HG03139 (cell line): Measurements from ENCODE around the gene ABHD16A.
"Not testable (repeated sequence)": the region's sequence is repeated elsewhere in the genome, so short reads cannot be mapped to it uniquely, and the experiment has no call there.

ENCODE experiments used
- ATAC-seq: cut with Tn5 transposase; IDR thresholded peaks from one replicate; pipeline ENCODE4 v1.9.1; 2021; ENCODE audit not compliant: unreplicated experiment

The ABHD16A gene

DNA sequence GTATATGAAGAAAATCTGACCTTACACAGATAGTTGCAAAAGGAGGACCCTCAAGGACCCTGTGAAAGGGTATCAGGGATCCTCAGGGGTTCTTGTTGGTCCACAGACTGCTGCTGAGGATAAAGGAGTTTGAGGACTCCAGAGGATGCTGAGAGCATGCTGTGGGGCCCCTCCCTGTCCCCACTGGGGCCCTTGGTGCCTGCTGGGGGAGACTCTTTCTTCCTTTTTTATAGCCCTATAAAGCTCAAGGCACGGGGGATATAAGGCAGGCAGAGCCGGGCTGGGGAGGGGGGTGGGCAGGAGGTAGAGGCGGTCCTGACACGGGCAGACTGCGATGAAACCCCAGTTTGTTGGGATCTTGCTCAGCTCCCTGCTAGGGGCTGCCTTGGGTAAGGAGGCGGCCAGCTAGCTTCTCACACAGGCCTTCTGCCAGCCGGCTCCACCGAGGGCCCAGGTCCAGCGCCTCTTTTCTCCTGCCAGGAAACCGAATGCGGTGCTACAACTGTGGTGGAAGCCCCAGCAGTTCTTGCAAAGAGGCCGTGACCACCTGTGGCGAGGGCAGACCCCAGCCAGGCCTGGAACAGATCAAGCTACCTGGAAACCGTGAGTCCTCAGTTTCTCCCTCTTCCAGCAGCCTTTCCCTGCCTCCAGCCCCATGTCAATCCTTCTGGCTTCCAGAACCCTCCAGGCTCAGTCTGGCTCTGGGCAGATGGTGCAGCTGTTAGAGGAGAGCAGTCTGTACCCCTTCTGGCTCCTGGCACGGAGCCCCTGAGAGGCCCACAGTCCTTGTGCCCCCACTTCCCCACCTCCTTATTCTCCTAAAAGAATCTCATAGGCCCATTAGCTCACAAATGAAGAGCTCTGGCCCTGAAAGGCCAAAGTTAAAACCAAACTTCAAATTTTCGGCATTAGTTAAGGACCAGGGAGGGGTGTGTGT is 12.2 kb upstream of the ABHD16A start, which contains the start of gene LY6G6D:
TSS of gene LY6G6D (plus strand) at position 327 of the 937 bp plus-strand sequence. CDS start at position 335, 8 bp downstream.
- ATAC-seq = no peak

DNA sequence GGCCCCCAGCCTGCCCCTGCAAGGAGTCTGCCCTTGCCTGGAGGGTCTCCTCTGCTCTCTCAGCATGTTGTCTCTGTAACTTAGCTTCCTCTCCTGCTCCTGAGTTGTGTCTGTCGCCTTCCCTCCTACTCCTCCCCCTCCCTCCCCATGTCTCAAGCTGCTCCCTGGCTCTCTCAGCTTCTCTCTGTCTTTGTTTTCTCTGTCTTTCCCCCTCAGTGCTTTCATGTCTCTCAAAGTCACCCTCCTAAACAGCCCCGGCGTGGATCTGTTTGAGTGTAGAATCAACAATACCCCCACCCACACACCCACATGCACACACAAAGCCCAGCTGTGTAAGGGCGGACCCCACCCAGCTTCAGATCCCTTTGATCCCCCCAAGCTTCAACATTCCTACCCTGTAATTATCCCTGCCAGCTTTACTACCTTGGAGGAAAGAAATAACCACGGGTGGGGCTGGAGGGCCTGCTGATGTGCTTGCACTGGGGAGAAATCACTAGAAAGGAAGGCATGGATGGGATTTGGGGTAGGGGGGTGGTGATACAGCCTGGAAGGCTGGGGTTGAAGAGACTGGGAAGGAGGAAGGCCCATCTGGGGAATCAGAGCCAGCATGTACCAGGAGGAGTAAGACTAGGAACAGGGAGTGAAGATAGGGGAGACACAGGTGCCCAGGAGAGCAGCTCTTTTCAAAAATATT is 11.0 kb upstream of the ABHD16A start:
- no peak for ATAC-seq

GRCh38 chr6:31713465-31713864 is 10.3 kb upstream of the ABHD16A start:
- no peak for ATAC-seq

DNA sequence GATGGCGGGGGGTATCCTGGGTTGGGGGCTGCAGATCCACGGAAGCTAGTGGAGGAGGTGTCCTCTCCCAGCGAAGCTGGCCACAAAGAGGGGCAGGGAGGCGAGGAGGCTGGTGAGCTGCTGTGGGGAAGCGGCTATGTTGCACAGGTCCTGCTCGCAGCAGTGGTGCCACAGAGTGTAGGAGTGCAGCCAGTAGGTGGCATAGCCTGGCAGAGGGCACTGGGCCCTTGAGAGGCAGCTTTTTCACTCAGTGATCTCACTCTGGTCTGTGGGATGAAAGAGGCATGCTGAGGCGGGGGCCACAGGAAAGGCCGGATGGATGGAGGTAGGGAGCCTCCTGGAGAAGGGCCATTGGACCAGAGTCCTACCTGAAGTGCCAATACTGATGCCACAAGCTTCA is 9.2 kb upstream of the ABHD16A start:
- no peak for ATAC-seq

DNA sequence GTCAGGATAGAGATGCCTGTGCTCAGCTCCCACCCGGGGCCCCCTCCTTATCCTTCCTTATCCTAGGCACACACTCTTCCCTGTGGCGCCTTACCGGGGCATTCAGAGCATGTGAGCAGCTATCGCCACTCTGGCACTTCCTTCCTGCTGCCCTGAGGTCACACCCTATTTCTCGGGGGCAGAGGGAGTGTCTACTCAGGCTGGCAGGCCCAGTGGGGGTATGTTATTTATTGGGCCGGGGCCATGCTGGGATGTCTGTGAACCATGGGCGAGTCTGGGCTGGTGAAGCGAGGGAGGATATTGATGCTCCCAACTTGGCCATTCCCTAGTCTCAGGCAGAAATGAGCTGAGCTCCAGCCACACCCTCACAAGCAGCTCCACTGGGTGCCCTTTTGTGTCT is 8.1 kb upstream of the ABHD16A start:
- ATAC-seq = no peak

DNA sequence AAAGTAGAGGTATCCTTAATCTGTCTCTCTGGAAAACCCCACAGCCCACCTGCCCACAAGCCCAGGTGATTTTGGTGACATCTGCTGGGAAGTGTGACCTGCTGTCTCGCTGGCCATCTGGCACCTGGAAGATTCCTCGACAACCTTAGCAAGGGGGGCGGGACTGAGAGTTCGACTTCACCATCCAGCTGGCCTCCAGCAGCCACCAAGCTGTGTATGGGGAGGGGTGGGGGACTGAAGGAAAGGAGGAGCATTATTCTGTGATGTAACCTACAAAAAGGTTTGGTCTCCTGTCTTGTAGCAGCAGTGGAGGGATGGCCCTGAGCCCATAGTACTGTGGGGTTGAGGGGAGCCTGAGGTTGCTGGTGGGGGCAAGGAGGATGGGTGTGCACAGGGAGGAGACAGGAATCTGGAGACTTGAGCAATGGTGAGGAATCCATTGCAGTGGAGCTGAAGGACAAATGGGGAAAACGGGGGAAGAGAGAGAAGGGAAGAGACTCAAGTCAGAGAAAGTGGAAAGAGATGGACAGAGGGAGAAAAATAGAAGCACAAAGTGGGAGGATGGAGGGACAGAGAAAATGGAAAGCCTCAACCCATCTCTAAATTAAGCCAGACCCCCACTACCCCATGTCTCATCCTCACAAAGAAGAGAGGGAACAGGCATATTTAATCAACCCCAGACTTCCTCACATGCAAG is 7.5 kb upstream of the ABHD16A start:
- no peak for ATAC-seq

GRCh38 chr6:31709157-31709556 is 6.0 kb upstream of the ABHD16A start:
- ATAC-seq = not testable (repeated sequence)

DNA sequence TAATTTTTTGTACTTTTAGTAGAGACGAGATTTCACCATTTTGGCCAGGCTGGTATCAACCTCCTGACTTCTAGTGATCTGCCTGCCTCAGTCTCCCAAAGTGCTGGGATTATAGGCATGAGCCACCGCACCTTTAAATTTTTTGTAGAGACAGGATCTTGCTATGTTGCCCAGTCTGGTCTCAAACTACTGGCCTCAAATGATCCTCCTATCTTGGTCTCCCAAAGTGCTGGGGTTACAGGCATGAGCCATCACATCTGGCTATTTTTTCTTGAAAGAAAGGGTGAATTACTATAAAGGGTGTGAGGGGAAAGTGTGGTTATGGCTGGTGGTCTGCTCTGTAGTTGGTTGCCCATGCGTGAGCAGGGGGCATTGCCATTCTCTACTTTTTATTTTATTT is 5.1 kb upstream of the ABHD16A start:
- no peak for ATAC-seq

DNA sequence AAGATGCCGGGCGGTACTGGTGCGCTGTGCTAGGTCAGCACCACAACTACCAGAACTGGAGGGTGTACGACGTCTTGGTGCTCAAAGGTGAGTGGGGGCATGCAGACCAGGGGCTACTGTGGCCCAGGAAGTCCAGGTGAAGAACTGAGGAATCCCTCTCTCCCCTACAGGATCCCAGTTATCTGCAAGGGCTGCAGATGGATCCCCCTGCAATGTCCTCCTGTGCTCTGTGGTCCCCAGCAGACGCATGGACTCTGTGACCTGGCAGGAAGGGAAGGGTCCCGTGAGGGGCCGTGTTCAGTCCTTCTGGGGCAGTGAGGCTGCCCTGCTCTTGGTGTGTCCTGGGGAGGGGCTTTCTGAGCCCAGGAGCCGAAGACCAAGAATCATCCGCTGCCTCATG is 4.6 kb upstream of the ABHD16A start:
- ATAC-seq = no peak

DNA sequence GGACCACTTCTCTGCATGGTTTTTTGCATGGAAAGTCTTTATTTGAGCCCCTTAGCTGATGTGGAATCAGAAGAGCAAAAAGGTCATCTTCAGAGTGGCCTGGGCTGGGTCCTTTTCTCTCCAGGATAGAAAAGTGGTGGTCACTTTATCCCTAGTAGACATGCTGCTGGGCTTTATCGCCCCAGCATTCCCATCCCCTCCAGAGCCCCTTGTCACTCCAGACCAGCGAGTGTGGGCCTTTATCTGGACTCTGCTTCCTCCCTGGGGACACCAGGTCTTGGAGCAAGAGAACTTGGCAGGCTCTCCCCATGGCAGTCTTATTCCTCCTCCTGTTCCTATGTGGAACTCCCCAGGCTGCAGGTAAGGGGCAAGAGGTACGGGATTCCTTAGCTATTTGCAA is 3.5 kb upstream of the ABHD16A start, which contains the start of gene LY6G6F:
TSS of gene LY6G6F (plus strand) at position 268 of the 400 bp plus-strand sequence. CDS start at position 309, 41 bp downstream.
- no peak for ATAC-seq

DNA sequence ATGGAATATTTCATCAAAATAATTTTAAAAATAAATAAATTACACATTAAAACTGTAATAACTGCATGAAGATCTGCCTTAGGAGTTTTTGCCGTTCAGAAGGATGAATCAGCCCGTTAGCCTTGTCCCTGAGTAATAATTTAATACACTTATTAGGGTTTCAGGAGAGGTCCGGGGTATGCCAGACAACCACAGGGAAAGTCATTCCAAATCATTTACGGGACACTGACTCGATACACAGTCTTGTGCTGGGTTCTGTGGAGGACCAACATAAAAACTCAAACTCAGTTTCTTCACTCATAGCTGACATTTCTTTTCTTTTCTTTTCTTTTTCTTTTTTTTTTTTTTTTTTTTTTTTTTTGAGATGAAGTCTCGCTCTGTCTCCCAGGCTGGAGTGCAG is 2.8 kb upstream of the ABHD16A start:
- ATAC-seq = no peak

DNA sequence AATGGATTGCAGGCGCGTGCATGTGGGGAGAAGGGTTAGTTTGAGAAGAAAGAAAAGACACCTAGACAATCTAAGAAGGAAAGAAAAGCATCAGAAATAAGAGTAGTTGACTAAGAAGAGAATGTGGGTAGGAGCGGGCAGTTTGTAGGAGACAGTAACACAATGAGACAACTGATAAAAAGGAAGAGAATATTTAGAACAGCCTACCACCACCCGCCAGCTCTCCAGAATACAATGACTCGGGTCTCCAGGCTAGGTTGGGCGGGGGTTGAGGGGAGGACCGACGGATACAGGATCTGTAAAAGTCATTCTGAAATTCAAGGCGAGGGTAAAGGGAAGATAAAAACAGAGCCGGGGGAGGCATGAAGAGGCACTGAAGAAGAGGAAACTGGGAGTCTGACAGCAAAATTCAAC is 712 bp downstream of the ABHD16A start:
- ATAC-seq = no peak

- no peak for ATAC-seq
Measured at GRCh38 chr6:31701666-31702404, 1.3 kb downstream of the ABHD16A start.

- no peak for ATAC-seq
Measured at GRCh38 chr6:31700740-31701401, 2.3 kb downstream of the ABHD16A start.

GRCh38 chr6:31697555-31697954 is 5.6 kb downstream of the ABHD16A start:
- no peak for ATAC-seq

DNA sequence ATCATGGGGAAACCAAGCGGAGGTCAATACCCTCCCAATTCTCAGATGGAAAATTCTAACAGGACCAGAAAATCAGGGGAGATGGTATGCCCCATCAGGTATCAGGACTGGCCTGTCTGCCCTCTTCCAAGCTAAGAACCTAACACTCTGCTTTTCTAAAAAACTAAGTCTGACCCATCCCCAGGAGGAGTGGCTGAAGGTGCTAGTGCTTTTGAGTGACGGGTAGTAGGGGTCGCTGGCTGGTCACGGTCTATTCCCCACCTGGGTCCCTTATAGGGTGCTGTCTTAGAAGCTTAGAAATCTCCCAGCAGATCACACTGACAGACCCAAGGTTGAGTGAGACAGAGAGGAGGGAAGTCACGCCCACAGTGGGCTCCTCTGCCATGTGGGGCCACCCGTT is 9.6 kb downstream of the ABHD16A start:
- ATAC-seq = no peak

DNA sequence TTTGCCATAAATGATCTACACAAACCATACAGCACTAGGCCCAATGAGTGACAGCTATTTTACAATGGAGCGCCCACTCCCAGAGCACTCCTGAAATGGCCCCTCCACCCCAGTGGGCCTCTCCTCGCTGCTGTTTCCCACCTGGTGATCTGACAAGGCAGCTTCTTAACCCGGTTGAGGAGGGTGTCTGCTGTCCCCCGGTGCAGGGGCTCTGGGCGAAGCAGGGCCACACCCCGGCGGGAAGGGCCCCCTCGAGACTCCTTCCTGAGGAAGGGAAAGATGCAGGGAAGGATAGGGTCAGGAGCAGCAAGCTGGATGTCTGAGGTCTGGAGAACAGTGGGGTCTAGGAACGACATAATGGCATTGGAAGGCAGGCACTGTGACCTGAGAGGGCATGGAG is 10.2 kb downstream of the ABHD16A start:
- no peak for ATAC-seq

DNA sequence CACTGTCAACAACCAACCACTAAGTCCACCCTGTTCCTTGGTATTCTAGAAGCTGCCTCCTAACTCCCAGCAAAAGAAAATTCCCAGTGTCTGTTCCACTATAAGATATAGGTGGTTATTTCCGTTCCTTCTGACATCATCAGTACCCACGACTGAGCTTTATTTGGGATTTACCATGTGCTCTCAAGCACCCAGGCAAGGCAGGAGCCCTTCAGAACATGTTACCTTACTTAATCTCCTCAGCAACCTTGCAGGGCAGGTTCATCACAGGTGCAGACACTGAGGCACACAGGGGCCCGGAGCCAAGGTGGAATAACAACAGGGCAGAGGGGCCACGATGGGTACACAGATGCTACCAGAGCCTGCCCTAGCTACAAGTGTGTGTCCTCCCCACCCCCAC is 10.8 kb downstream of the ABHD16A start:
- no peak for ATAC-seq

DNA sequence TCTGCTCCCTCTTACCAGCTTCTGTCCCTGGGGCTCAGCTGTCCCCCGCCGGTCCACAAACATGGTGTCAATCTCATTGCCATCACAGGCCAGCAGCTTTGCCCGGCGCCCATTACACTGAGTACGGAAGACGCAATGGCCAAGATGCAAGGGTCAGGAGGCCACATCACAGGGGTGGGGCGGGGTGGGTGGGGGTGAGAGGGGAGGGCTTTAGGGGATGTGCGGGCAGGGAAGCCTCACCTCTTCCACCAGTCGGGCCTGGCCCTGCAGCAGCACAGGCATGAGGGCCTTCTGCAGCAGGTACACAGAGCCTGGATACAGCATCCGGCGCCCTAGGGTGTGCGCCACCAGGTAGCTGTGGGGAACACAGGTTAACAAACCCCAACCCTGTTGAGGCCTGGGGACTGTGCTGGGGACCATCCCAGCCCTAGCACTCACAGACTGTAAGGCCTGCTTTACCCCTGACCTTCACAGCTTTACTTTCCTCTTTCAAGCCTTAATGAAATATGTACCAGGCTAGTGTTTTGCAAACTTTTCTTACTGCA is 11.5 kb downstream of the ABHD16A start:
- ATAC-seq = no peak

DNA sequence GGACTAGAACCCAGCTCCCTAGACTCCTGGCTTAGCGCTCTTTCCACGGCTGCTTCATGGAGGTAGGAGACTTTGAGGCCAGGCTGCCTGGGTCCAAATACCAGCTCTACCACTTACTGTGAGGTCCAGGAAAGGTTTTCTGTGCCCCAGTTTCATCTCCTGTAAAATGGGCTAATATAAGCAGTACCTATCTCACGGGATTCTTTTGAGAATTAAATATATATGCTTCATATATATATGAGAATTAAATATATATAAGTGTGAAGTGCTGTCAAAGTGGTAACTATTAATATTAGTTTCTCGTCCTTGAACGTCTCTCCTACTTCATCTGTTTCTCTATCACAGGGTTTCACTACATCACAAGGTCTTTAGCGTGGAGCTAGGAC is 12.1 kb downstream of the ABHD16A start:
- ATAC-seq = no peak
